KMS-11 (cell line): Measurements from ENCODE around the gene SPRED3.
"Not testable (repeated sequence)": the region's sequence is repeated elsewhere in the genome, so short reads cannot be mapped to it uniquely, and the experiment has no call there.

ENCODE experiments used
- H2AFZ ChIP-seq: fragments of 200-600 bp; sonication (generic); 2 replicates; pipeline ENCODE4 v1.6.1; 2016; ENCODE audit warnings: antibody characterized with exemption, mixed run types, low read depth
- H3K27ac ChIP-seq: fragments of 200-600 bp; sonication (generic); 2 replicates; pipeline ENCODE4 v1.6.1; 2016; ENCODE audit warnings: mild to moderate bottlenecking, mixed run types
- H3K27me3 ChIP-seq: fragments of 200-600 bp; sonication (generic); 2 replicates; pipeline ENCODE4 v1.6.1; 2017; ENCODE audit warnings: mild to moderate bottlenecking, low read depth, mixed run types, moderate library complexity; ENCODE audit not compliant: insufficient read depth
- H3K36me3 ChIP-seq: fragments of 200-600 bp; sonication (generic); 2 replicates; pipeline ENCODE4 v1.6.1; 2017; ENCODE audit warnings: mild to moderate bottlenecking, mixed run types; ENCODE audit not compliant: insufficient read depth
- H3K4me1 ChIP-seq: fragments of 200-600 bp; sonication (generic); 2 replicates; pipeline ENCODE4 v1.6.1; 2016; ENCODE audit warnings: mild to moderate bottlenecking, low read depth, mixed run types; ENCODE audit not compliant: poor library complexity, severe bottlenecking
- H3K4me2 ChIP-seq: fragments of 200-600 bp; sonication (generic); 2 replicates; pipeline ENCODE4 v1.7.0; 2016; ENCODE audit warnings: mild to moderate bottlenecking, mixed run types
- H3K4me3 ChIP-seq: fragments of 200-600 bp; sonication (generic); IDR thresholded peaks from 2 replicates; pipeline ENCODE4 v1.6.1; 2017; ENCODE audit warnings: low read depth, low read length, mixed read lengths; ENCODE audit not compliant: insufficient read depth
- H3K79me2 ChIP-seq: fragments of 200-600 bp; sonication (generic); 2 replicates; pipeline ENCODE4 v1.6.1; 2016; ENCODE audit warnings: low read depth, mixed run types; ENCODE audit not compliant: insufficient read depth
- H3K9ac ChIP-seq: fragments of 200-600 bp; sonication (generic); 2 replicates; pipeline ENCODE4 v1.6.1; 2016; ENCODE audit warnings: mild to moderate bottlenecking, mixed run types
- H4K20me1 ChIP-seq: fragments of 200-600 bp; sonication (generic); 2 replicates; pipeline ENCODE4 v1.6.1; 2016; ENCODE audit warnings: mild to moderate bottlenecking, mixed run types; ENCODE audit not compliant: insufficient read depth
- TF ChIP-seq, protein P1 (sequence below): fragments of 200-600 bp; sonication (generic); conservative IDR thresholded peaks from 2 replicates; pipeline ENCODE4 v1.6.1; 2017; ENCODE audit warnings: low read depth, mild to moderate bottlenecking, antibody characterized with exemption, low read length, moderate library complexity, mixed read lengths

SPRED3 gene

GRCh38 chr19:38424272-38424671 lies 35.8 kb downstream of the SPRED3 start:
- H3K79me2 ChIP-seq: no peaks in the 10 kb centered on the region

GRCh38 chr19:38425222-38425809 lies 36.8 kb downstream of the SPRED3 start:
- Histone ChIP-seq H3K9ac (no peak overlapping the region), H4K20me1 (no peaks in the 10 kb centered on the region), H3K27me3 (peaks cover 4% of the 10 kb centered on the region; the same call in 1 of the 2 replicates), H3K27ac (no peak overlapping the region), H2AFZ (no peak overlapping the region), H3K4me1 (peaks cover 3% of the 10 kb centered on the region), H3K4me2 (no peak overlapping the region), H3K79me2 (no peaks in the 10 kb centered on the region), H3K4me3 (no peak overlapping the region), H3K36me3 (no peaks in the 10 kb centered on the region)
- TF ChIP-seq, protein P1, sequence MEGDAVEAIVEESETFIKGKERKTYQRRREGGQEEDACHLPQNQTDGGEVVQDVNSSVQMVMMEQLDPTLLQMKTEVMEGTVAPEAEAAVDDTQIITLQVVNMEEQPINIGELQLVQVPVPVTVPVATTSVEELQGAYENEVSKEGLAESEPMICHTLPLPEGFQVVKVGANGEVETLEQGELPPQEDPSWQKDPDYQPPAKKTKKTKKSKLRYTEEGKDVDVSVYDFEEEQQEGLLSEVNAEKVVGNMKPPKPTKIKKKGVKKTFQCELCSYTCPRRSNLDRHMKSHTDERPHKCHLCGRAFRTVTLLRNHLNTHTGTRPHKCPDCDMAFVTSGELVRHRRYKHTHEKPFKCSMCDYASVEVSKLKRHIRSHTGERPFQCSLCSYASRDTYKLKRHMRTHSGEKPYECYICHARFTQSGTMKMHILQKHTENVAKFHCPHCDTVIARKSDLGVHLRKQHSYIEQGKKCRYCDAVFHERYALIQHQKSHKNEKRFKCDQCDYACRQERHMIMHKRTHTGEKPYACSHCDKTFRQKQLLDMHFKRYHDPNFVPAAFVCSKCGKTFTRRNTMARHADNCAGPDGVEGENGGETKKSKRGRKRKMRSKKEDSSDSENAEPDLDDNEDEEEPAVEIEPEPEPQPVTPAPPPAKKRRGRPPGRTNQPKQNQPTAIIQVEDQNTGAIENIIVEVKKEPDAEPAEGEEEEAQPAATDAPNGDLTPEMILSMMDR: no peak

More at GRCh38 chr19:38424272-38424671, 35.8 kb downstream of the SPRED3 start:
- Histone ChIP-seq H3K4me3 (no peak overlapping the region), H3K9ac (no peak overlapping the region), H3K27me3 (peaks cover 13% of the 10 kb centered on the region; the same call in 1 of the 2 replicates), H3K36me3 (no peaks in the 10 kb centered on the region), H4K20me1 (no peaks in the 10 kb centered on the region), H3K4me1 (peaks cover 3% of the 10 kb centered on the region), H2AFZ (no peak overlapping the region), H3K4me2 (no peak overlapping the region), H3K27ac (no peak overlapping the region)
- TF ChIP-seq, protein P1: no peak

DNA sequence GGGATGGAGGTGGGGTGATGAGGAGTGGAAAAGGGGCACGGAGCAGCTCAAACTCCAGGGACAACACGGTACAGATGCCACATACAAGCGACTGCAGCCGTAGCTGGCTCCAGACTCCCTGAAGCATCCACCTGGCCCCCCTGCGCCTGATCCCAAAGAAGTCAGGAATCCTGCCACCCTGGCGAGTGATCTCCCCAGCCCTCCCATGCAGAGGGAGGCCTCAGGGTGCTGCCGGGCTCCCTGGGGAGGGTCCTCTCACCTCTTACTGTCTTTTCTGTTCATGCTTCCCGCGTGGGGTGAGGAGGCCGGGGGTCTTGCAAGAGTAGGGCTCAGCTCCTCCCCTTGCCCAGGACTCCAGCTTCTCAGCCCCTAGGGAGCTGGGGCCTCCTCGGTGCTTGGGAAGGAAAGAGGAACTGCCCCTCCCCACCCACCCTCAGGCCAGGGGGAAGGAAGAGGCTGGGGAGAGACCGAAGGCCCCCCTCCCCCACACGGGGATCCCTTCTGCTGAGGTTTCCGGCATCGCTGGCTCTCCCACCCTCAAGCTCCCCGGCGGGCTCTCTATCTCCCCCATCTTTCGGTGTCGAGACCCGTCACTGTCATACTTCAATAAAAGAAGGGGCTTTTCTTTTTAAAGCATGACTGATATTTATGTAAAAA lies 37.4 kb downstream of the SPRED3 start, which contains the start of gene RASGRP4:
RASGRP4 (minus strand) TSS at position 410 of the 657 bp plus-strand sequence; CDS start at position 282, 128 bp downstream.
- Histone ChIP-seq H3K4me3 (no peak within 1 kb of the TSS), H2AFZ (no peak within 1 kb of the TSS), H3K9ac (no peak within 1 kb of the TSS), H3K27me3 (0 out of 2 replicates have a peak, but pooled peaks cover 4% of the 10 kb centered on the region), H3K36me3 (no peaks in the 10 kb centered on the region), H3K27ac (no peak within 1 kb of the TSS), H3K4me2 (no peak within 1 kb of the TSS), H3K4me1 (peaks cover 3% of the 10 kb centered on the region), H4K20me1 (no peaks in the 10 kb centered on the region), H3K79me2 (no peaks in the 10 kb centered on the region)
- TF ChIP-seq, protein P1: no peak

DNA sequence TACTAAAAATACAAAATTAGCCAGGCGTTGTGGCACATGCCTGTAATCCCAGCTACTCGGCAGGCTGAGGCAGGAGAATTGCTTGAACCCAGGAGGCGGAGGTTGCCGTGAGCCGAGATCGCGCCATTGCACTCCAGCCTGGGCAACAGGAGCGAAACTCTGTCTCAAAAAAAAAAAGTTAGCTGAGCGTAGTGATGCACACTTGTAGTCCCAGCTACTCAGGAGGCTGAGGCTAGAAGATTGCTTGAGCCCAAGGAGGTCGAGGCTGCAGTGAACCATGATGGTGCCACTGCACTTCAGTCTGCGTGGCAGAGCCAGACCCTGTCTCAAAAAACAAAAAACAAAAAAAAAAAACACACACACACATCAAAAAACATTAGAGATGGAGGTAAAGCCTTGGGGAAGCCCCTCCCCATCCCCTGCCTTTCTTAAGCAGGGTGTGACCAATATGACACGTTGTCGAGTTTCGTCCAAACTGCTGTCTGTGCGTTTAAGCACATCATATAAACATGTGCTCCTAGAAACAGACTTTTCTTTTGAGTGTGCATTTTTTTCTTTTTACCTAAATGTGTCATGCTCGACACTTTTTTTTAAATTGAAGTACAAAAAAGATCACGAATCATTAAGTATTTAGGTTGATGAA lies 38.7 kb downstream of the SPRED3 start:
- H3K4me1 ChIP-seq, H3K4me3 ChIP-seq, H3K79me2 ChIP-seq, H3K4me2 ChIP-seq, H2AFZ ChIP-seq, H4K20me1 ChIP-seq, H3K9ac ChIP-seq, H3K27ac ChIP-seq, H3K36me3 ChIP-seq, H3K27me3 ChIP-seq: not testable (repeated sequence)
